ENCODE results near the gene NEK1.
A peak's percentile ranks its signal among the peaks of the same experiment; 100 is the strongest.

DNA sequence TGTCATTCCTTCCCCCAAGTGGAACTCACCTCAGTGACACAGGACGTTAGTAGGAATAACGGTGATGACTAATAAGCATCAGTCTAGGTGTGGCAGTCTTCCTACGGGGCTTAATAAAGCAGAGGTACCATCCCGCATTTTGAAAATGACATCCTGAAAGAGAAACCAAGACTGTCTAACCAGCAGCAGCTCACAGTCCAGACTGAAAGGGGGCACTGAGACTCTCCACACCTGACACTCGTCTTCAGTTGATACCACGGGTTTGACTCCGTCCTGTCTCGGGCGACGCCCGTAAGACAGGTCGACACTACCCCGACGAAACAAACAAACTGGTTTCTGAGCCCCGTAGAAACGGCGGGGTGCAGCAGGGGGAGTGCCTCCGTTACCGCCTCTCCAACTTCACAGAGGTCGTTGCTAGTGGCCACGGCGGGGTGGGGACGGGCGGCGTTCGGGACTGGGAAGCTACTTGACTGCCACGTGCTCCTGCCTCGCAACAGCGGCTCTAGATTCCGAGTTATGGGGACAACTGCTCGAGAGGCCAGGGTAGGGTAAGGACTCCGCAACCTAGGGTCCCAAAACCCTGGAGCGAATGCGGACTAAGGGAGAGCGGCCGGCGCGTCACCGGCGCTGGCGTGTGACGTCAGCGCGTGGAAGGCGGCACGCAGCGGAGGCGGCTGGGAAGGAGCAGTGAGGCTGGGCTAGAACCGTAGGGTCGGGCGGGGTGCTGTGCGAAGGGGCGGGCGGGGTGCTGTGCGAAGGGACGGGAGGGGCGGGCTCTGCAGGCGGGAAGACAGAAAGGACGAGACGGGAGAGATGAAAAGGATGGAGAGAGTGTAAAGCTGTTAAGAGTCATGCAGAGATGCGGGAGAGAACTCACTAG is at the start of gene NEK1:
- TF ChIP-seq CTCF (IDR thresholded peaks at IDR 0.05) (peak in 1 of 6 experiments; percentile 6), POLR2A (IDR thresholded peaks at IDR 0.05) (peak; percentile 86 to 89)
